ENCODE measurements around the gene RPH3AL. TPM values are rescaled to one million over a fixed set of nuclear protein-coding genes. Genes with fewer than 3 reads are reported as not detected.

The RPH3AL gene
- polyA plus RNA-seq, 3 donors, result 0.71 to 1.9 (median 1.5) TPM

DNA sequence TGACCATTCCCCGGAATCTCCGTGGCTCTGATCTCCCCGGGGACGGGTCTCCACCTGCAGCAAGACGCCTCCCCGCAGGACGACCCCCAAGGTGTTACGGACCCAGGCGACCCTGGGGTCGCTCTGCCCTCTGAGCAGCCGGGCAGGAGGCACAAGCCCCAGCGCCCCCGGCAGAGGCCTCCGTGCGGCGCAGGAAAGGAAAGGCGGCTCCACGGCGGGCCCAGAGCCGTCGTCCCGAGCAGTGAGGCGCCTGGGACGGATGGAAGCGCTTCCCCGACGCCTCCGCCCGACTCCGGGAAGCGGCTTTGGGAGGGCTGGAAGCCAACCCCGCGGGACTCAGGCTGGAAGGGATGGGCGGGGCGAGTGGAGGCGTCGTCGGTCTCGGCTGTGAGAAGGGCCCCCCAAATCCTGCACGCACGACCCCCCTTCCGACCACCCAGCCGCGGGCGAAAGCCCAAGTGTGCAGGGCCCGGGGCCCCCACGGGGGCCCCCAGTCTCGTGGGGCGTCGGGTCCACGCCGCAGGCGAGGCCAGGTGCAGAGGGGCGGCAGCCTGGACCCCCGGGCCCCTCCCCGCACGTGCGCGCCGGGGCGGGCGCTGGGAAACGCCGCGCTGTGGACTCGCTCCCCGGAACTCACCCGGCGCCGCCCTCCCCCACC, 32.7 kb upstream of the RPH3AL start:
- peaks cover 11 to 16% of the 10 kb centered on the region in 2 donors for H3K4me1 ChIP-seq (ENCODE audit: control insufficient read depth in 1 of 2, insufficient read depth in 2 of 2, low read length in 2 of 2)
- no peaks in the 10 kb centered on the region for H3K36me3 ChIP-seq (replicated peaks in 1 of 2; ENCODE audit: control insufficient read depth in 1 of 2, insufficient read depth in 2 of 2, low read length in 2 of 2)
- Mint-ChIP-seq H3K27ac (no peak overlapping the region), H3K4me1 (peaks cover 17% of the 10 kb centered on the region), H3K9me3 (peaks cover 0 to 15% (median 8%) of the 10 kb centered on the region in 7 donors), H3K36me3 (peaks cover 7 to 8% of the 10 kb centered on the region in 2 donors), H3K27me3 (ENCODE audit: low read depth in 3 of 3) (peaks cover 47 to 57% (median 48%) of the 10 kb centered on the region in 3 donors), H3K4me3 (peak overlapping the region; percentile 72 to 87)
- intact Hi-C loops (cut with micrococcal nuclease), result loop anchor here in 1 of 2 donors (2.0 kb wide), 1 partner anchor 241 kb away; no protein-coding TSS in a partner anchor
- TF ChIP-seq, protein P1, sequence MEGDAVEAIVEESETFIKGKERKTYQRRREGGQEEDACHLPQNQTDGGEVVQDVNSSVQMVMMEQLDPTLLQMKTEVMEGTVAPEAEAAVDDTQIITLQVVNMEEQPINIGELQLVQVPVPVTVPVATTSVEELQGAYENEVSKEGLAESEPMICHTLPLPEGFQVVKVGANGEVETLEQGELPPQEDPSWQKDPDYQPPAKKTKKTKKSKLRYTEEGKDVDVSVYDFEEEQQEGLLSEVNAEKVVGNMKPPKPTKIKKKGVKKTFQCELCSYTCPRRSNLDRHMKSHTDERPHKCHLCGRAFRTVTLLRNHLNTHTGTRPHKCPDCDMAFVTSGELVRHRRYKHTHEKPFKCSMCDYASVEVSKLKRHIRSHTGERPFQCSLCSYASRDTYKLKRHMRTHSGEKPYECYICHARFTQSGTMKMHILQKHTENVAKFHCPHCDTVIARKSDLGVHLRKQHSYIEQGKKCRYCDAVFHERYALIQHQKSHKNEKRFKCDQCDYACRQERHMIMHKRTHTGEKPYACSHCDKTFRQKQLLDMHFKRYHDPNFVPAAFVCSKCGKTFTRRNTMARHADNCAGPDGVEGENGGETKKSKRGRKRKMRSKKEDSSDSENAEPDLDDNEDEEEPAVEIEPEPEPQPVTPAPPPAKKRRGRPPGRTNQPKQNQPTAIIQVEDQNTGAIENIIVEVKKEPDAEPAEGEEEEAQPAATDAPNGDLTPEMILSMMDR (IDR thresholded peaks at IDR 0.05), result no peak
- peaks cover 14 to 32% of the 10 kb centered on the region in 2 donors for H3K27me3 ChIP-seq (ENCODE audit: control insufficient read depth in 2 of 2, insufficient read depth in 2 of 2, low read length in 2 of 2)
- peak overlapping the region; percentile 46 for H3K9ac ChIP-seq (ENCODE audit: insufficient read depth, low read length, poor library complexity, severe bottlenecking)
- peak overlapping the region; percentile 26 to 70 (median 36) for H3K4me3 ChIP-seq (replicated peaks in 1 of 3; ENCODE audit: low read depth in 2 of 3, low read length in 3 of 3)
- DNase-seq, result no peak
- peaks cover 0 to 4% of the 10 kb centered on the region in 2 donors for H3K9me3 ChIP-seq (replicated peaks in 1 of 2; ENCODE audit: control insufficient read depth in 1 of 2, insufficient read depth in 1 of 2, low read length in 2 of 2)
- no peaks in the 10 kb centered on the region for H4K20me1 ChIP-seq (ENCODE audit: insufficient read depth, low read length)
- no peak overlapping the region for H3K27ac ChIP-seq (ENCODE audit: low read depth in 1 of 2, low read length in 2 of 2)
- WGBS (ENCODE audit: insufficient coverage), result under 1% methylated on average over 43 of the region's 70 CpGs
- H3K79me2 ChIP-seq (ENCODE audit: insufficient read depth, low read length), result no peaks in the 10 kb centered on the region
- peak overlapping the region; percentile 59 for H2AFZ ChIP-seq (ENCODE audit: insufficient read depth, low read depth, low read length, poor library complexity, severe bottlenecking)
- peak overlapping the region; percentile 66 for H3K4me2 ChIP-seq (replicated peaks; ENCODE audit: extremely low read depth, low read length, poor library complexity, severe bottlenecking)

DNA sequence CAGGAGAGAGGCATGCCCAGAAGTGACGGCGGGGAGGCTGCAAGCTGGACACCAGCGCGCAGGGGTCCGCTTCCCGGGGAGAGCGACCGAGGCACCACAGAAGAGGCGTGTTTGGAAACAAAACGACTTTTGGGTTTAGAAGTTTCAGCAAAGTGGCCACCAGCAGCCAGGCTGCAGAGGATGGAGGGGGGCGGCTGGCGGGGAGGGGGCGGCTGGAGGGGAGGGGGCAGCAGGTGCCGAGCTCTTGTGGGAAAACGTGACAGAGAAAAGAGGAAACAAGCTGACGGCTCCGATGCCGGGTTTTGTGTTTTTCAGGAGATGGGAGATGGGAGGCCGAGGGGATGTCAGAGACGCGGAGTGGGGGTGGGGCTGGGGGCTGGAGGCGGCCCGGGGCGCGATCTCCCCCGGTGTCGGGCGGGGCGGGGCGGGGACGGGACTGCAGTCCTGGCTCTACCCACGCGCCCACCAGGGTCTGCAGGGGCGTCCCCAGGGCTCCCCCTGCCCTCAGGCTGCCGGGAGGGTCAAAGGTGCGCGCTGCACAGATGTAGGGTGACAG, 32.1 kb upstream of the RPH3AL start:
- Histone ChIP-seq H2AFZ (ENCODE audit: insufficient read depth, low read depth, low read length, poor library complexity, severe bottlenecking) (peak overlapping the region; percentile 59), H3K9me3 (replicated peaks in 1 of 2; ENCODE audit: control insufficient read depth in 1 of 2, insufficient read depth in 1 of 2, low read length in 2 of 2) (peaks cover 0 to 4% of the 10 kb centered on the region in 2 donors), H3K9ac (ENCODE audit: insufficient read depth, low read length, poor library complexity, severe bottlenecking) (no peak overlapping the region), H3K36me3 (replicated peaks in 1 of 2; ENCODE audit: control insufficient read depth in 1 of 2, insufficient read depth in 2 of 2, low read length in 2 of 2) (no peaks in the 10 kb centered on the region), H3K27me3 (ENCODE audit: control insufficient read depth in 2 of 2, insufficient read depth in 2 of 2, low read length in 2 of 2) (peaks cover 14 to 32% of the 10 kb centered on the region in 2 donors), H3K4me3 (replicated peaks in 1 of 3; ENCODE audit: low read depth in 2 of 3, low read length in 3 of 3) (peak overlapping the region in 1 of 3 experiments; percentile 70), H3K4me2 (replicated peaks; ENCODE audit: extremely low read depth, low read length, poor library complexity, severe bottlenecking) (peak overlapping the region; percentile 66), H3K27ac (ENCODE audit: low read depth in 1 of 2, low read length in 2 of 2) (no peak overlapping the region), H4K20me1 (ENCODE audit: insufficient read depth, low read length) (no peaks in the 10 kb centered on the region), H3K4me1 (ENCODE audit: control insufficient read depth in 1 of 2, insufficient read depth in 2 of 2, low read length in 2 of 2) (peaks cover 11 to 16% of the 10 kb centered on the region in 2 donors), H3K79me2 (ENCODE audit: insufficient read depth, low read length) (no peaks in the 10 kb centered on the region)
- peaks cover 17% of the 10 kb centered on the region for H3K4me1 Mint-ChIP-seq
- H3K36me3 Mint-ChIP-seq, result peaks cover 7 to 8% of the 10 kb centered on the region in 2 donors
- WGBS (ENCODE audit: insufficient coverage), result 22% methylated on average over 28 of the region's 37 CpGs
- intact Hi-C loops (cut with micrococcal nuclease), result loop anchor here in 1 of 2 donors (2.0 kb wide), 1 partner anchor 240 kb away; no protein-coding TSS in a partner anchor
- peaks cover 47 to 57% (median 47%) of the 10 kb centered on the region in 3 donors for H3K27me3 Mint-ChIP-seq (ENCODE audit: low read depth in 3 of 3)
- no peak for DNase-seq
- peak overlapping the region; percentile 72 to 87 for H3K4me3 Mint-ChIP-seq
- H3K9me3 Mint-ChIP-seq, result peaks cover 0 to 15% (median 8%) of the 10 kb centered on the region in 7 donors
- TF ChIP-seq, protein P1 (IDR thresholded peaks at IDR 0.05), result no peak
- H3K27ac Mint-ChIP-seq, result no peak overlapping the region
